ENCODE data around the gene KRTAP6-3.

- TF ChIP-seq EZH2 (IDR thresholded peaks at IDR 0.05) (no peak), POLR2AphosphoS5 (IDR thresholded peaks at IDR 0.05; ENCODE audit: borderline replicate concordance, low read depth, low read length) (no peak), FOXP2 (optimal IDR thresholded peaks at IDR 0.05; ENCODE audit: control extremely low read depth, extremely low read length, insufficient read depth) (no peak)
Observed at GRCh38 chr21:30598802-30599201, 6.6 kb downstream of the KRTAP6-3 start, which contains the start of gene KRTAP6-2.
